GM18517 (cell line): ENCODE results near the gene AKR1B15.
"Not testable (repeated sequence)": the region's sequence is repeated elsewhere in the genome, so short reads cannot be mapped to it uniquely, and the experiment has no call there.

Source experiments
- ATAC-seq: cut with Tn5 transposase; IDR thresholded peaks from one replicate; pipeline ENCODE4 v1.9.1; 2021; ENCODE audit warnings: mild to moderate bottlenecking, moderate library complexity; ENCODE audit not compliant: unreplicated experiment

The AKR1B15 gene

GRCh38 chr7:134558370-134558769 is 9.5 kb downstream of the AKR1B15 start:
- ATAC-seq = no peak

GRCh38 chr7:134561616-134562015 is 12.7 kb downstream of the AKR1B15 start:
- not testable (repeated sequence) for ATAC-seq

GRCh38 chr7:134562136-134562535 is 13.2 kb downstream of the AKR1B15 start:
- no peak for ATAC-seq

- ATAC-seq = not testable (repeated sequence)
These were observed 14.5 kb downstream of the AKR1B15 start for GRCh38 chr7:134563398-134563749.

- no peak for ATAC-seq
These were observed 16.8 kb downstream of the AKR1B15 start for GRCh38 chr7:134565643-134566136.

- ATAC-seq = no peak
These were observed 18.5 kb downstream of the AKR1B15 start for GRCh38 chr7:134567368-134567767.

- ATAC-seq = not testable (repeated sequence)
These were observed 21.1 kb downstream of the AKR1B15 start for GRCh38 chr7:134569962-134570361.

- ATAC-seq = no peak
These were observed 22.2 kb downstream of the AKR1B15 start for GRCh38 chr7:134571101-134571500.

- no peak for ATAC-seq
These were observed 23.0 kb downstream of the AKR1B15 start for GRCh38 chr7:134571746-134572461.

GRCh38 chr7:134574322-134574721 is 25.4 kb downstream of the AKR1B15 start:
- ATAC-seq = no peak

GRCh38 chr7:134584290-134584689 is 35.4 kb downstream of the AKR1B15 start:
- no peak for ATAC-seq

- ATAC-seq = no peak
These were observed 37.0 kb downstream of the AKR1B15 start for GRCh38 chr7:134585897-134586296.

GRCh38 chr7:134587750-134588149 is 38.8 kb downstream of the AKR1B15 start:
- no peak for ATAC-seq

GRCh38 chr7:134589491-134589941 is 40.6 kb downstream of the AKR1B15 start:
- no peak for ATAC-seq

GRCh38 chr7:134593530-134594392 is 44.9 kb downstream of the AKR1B15 start:
- no peak for ATAC-seq

GRCh38 chr7:134594877-134595276 is 46.0 kb downstream of the AKR1B15 start:
- no peak for ATAC-seq

GRCh38 chr7:134599371-134599770 is 50.5 kb downstream of the AKR1B15 start:
- no peak for ATAC-seq

- ATAC-seq = no peak
These were observed 52.5 kb downstream of the AKR1B15 start for GRCh38 chr7:134601459-134601858.

- no peak for ATAC-seq
These were observed 54.1 kb downstream of the AKR1B15 start for GRCh38 chr7:134602881-134603451.

GRCh38 chr7:134605978-134606923 is 57.3 kb downstream of the AKR1B15 start:
- peak; percentile 64 for ATAC-seq
